T-helper 2 cell (primary cell): ENCODE measurements around the gene VDR.

Experiments
- DNase-seq, 5 experiments: peaks; one replicate each; pipeline versions ENCODE4 v3.0.0 to v3.0.0-alpha.2; 2012 to 2022

VDR gene

DNA sequence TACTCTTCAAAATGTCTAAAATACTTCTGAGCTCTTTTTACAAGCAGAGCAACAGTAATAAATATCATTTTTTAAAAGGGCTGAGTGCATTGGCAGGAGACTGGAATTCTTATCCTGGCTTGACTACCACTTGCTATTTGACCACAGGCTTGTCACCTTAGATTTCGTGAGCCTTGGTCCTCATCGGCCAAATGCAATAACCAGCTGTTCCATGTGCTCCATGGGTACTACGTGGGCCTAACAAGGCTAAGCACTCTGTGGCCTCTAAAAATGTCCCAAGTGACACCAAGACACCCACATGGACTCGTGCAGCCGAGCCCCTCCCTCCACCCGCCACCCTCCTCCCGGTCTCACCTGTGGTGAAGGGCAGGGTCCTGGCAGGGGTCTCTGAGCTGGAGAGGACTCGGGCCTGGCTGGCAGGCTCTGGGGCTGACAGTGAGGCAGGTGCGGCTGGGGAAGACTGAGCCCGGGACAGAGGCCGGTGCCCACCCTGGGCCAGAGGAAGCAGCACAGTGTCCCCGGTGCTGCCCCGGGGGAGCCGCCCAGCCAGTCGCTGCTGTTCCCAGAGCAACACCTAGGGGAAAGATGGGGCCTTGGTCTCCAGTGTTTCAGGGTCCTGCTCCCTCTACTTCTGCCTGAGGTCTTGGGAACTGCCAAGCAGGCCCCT lies 111.6 kb downstream of the VDR start:
- DNase-seq, result no peak

- no peak for DNase-seq
Observed at GRCh38 chr12:47791874-47792273, 112.9 kb downstream of the VDR start.
